SKM-1 treated with dmso at 0.1 percent for 144 hours (cell line): ENCODE results near the gene PODN.

Experiments used
- DNase-seq: peaks from one replicate; lab custom pipeline; 2025; ENCODE audit not compliant: unreplicated experiment; lab: John Stamatoyannopoulos, UW

PODN gene

GRCh38 chr1:53073868-53074311, 11.9 kb downstream of the PODN start:
- DNase-seq = no peak

GRCh38 chr1:53074313-53075154, 12.5 kb downstream of the PODN start:
- no peak for DNase-seq

GRCh38 chr1:53075206-53075605, 13.2 kb downstream of the PODN start:
- DNase-seq = no peak

- no peak for DNase-seq
These were observed 13.7 kb downstream of the PODN start for GRCh38 chr1:53075761-53076163.

GRCh38 chr1:53076165-53076564, 14.2 kb downstream of the PODN start:
- no peak for DNase-seq

- DNase-seq = no peak
These were observed 14.9 kb downstream of the PODN start for GRCh38 chr1:53076721-53077598.

- no peak for DNase-seq
These were observed 15.6 kb downstream of the PODN start for GRCh38 chr1:53077599-53077965.

GRCh38 chr1:53078333-53079101, 16.5 kb downstream of the PODN start:
- no peak for DNase-seq

GRCh38 chr1:53079251-53079650, 17.2 kb downstream of the PODN start:
- DNase-seq = no peak

- no peak for DNase-seq
These were observed 18.0 kb downstream of the PODN start for GRCh38 chr1:53080041-53080440.

GRCh38 chr1:53080769-53081168, 18.8 kb downstream of the PODN start:
- DNase-seq = no peak

GRCh38 chr1:53081384-53082066, 19.5 kb downstream of the PODN start:
- no peak for DNase-seq

GRCh38 chr1:53082826-53083455, 20.9 kb downstream of the PODN start:
- DNase-seq = no peak

GRCh38 chr1:53083636-53084588, 21.9 kb downstream of the PODN start:
- DNase-seq = no peak

GRCh38 chr1:53084589-53084971, 22.6 kb downstream of the PODN start:
- DNase-seq = no peak

GRCh38 chr1:53085405-53085804, 23.4 kb downstream of the PODN start:
- no peak for DNase-seq

GRCh38 chr1:53086491-53087070, 24.6 kb downstream of the PODN start:
- DNase-seq = no peak

GRCh38 chr1:53087332-53088285, 25.6 kb downstream of the PODN start:
- no peak for DNase-seq
